K562 (cell line): ENCODE data around the gene SLC4A5. TPM values are rescaled to one million over a fixed set of nuclear protein-coding genes. Genes with fewer than 3 reads are reported as not detected.
A peak's percentile ranks its signal among the peaks of the same experiment; 100 is the strongest.

ENCODE experiments used
- ASH1L ChIP-seq: fragments of 450-650 bp; IDR thresholded peaks from 2 replicates; pipeline ENCODE4 v1.6.1; 2018; ENCODE audit warnings: borderline replicate concordance, mild to moderate bottlenecking, low read depth; ENCODE audit not compliant: partially characterized antibody
- BHLHE40 ChIP-seq: IDR thresholded peaks from 2 replicates; pipeline ENCODE4 v1.6.1; 2011; ENCODE audit warnings: low read length, improper control_type of control experiment
- BRD9 ChIP-seq: fragments of 450-650 bp; IDR thresholded peaks from 2 replicates; pipeline ENCODE4 v1.6.1; 2018; ENCODE audit warnings: low read depth; ENCODE audit not compliant: partially characterized antibody
- CBX3 ChIP-seq, 2 experiments: IDR thresholded peaks; 1 replicate in 1 of 2; 2 replicates in 1 of 2; pipeline ENCODE4 v1.6.1; 2012; ENCODE audit warnings: inconsistent platforms in 2 of 2, low read length in 2 of 2, borderline replicate concordance in 1 of 2, control low read depth in 1 of 2
- HES1 ChIP-seq: fragments of 450-650 bp; IDR thresholded peaks from 2 replicates; pipeline ENCODE4 v1.6.1; 2016; ENCODE audit warnings: low read depth, mild to moderate bottlenecking, moderate library complexity
- JUND ChIP-seq, 2 experiments: IDR thresholded peaks; 2 replicates in 1 of 2; 3 replicates in 1 of 2; pipeline ENCODE4 v1.6.1; 2011; ENCODE audit warnings: borderline replicate concordance in 2 of 2, low read depth in 2 of 2, low read length in 2 of 2, improper control_type of control experiment in 1 of 2, missing biosample characterization in 1 of 2, missing genetic modification characterization in 1 of 2, missing genetic modification reagents in 1 of 2
- MLX ChIP-seq, 2 experiments: fragments of 450-650 bp in 1 of 2; sonication (generic) in 1 of 2; formaldehyde crosslinking; conservative IDR thresholded peaks; 2 replicates each; pipeline versions ENCODE4 v1.4.0 to v1.8.1; 2020 to 2022; ENCODE audit warnings: mild to moderate bottlenecking in 1 of 2, missing genetic modification reagents in 1 of 2
- ZBTB40 ChIP-seq, 2 experiments: fragments of 450-650 bp in 1 of 2; sonication (generic) in 1 of 2; formaldehyde crosslinking in 1 of 2; IDR thresholded peaks; 2 replicates each; pipeline versions ENCODE4 v1.7.1 to v1.9.0; 2016 to 2022; ENCODE audit warnings: inconsistent platforms in 1 of 2, mild to moderate bottlenecking in 1 of 2, missing genetic modification reagents in 1 of 2
- ZNF436 ChIP-seq: fragments of 250-450, 450-650 bp; sonication (Bioruptor Pico); formaldehyde crosslinking; IDR thresholded peaks from 2 replicates; pipeline ENCODE4 v1.7.0; 2020; ENCODE audit warnings: mild to moderate bottlenecking
- ZNF766 ChIP-seq: fragments of 200-800 bp; sonication (Bioruptor generic); conservative IDR thresholded peaks from 2 replicates; pipeline ENCODE4 v1.6.1; 2016; ENCODE audit warnings: missing genetic modification characterization, missing compliant biosample characterization
- polyA plus RNA-seq, 8 experiments: library from polyadenylated mRNA; depleted of rRNA in 4 of 8; stranded (reverse) in 5 of 8; unstranded in 3 of 8; fragments of >200 nt; fragmentation: Nextera tagmentation in 2 of 8; fragmentation: Illumina TruSeq in 1 of 8; extraction: Ambion mirVana in 2 of 8; extraction: Trizol in 1 of 8; gene quantifications; 2 replicates each; pipeline versions ENCODE4 v1.2.1 to v1.2.3, GENCODE V29; 2011 to 2014; ENCODE audit warnings: inconsistent platforms in 1 of 8, missing spikeins in 1 of 8
- total RNA-seq, 7 experiments: library from RNA; depleted of rRNA in 6 of 7; stranded (reverse); fragments of >200 nt in 6 of 7; fragmentation: Illumina TruSeq in 2 of 7; extraction: Trizol in 2 of 7; gene quantifications; 2 replicates each; pipeline versions ENCODE4 v1.2.1 to v1.2.3, GENCODE V29; 2011 to 2021; ENCODE audit warnings: low replicate concordance in 1 of 7

The SLC4A5 gene
- total and polyA plus RNA-seq, 9 of the 15 experiments (the other 6 are each of a cell fraction or from before 2014, with no cell fraction given), result 0.03 to 0.77 (median 0.14) TPM; not detected in 1

GRCh38 chr2:74199275-74199701 lies 143.9 kb downstream of the SLC4A5 start (continued):
- TF ChIP-seq HES1, result peak; percentile 20; the same call in 1 of the 2 replicates
- no peak for TF ChIP-seq JUND (IDR thresholded peaks at IDR 0.05; ENCODE audit: borderline replicate concordance, low read depth, low read length)
- TF ChIP-seq JUND (tag; IDR thresholded peaks at IDR 0.05; ENCODE audit: borderline replicate concordance, low read depth, low read length), result 0 out of 3 replicates have a peak, but pooled peaks have one; percentile 6
- TF ChIP-seq ZBTB40 (IDR thresholded peaks at IDR 0.05), result no peak; the same call in 1 of the 2 replicates
- TF ChIP-seq ZBTB40 (CRISPR knock-in tag; IDR thresholded peaks at IDR 0.05), result no peak
- TF ChIP-seq ASH1L, result no peak
- TF ChIP-seq BHLHE40, result no peak
- 0 out of 2 replicates have a peak, but pooled peaks have one; percentile 22 for TF ChIP-seq ZNF766 (CRISPR knock-in tag)
- TF ChIP-seq BRD9, result no peak
- peak in 1 of 2 experiments; percentile 89; a peak in 1 of 4 replicates for TF ChIP-seq MLX (CRISPR knock-in tag; conservative IDR thresholded peaks at IDR 0.05)
- 0 out of 2 replicates have a peak, but pooled peaks have one; percentile 35 for TF ChIP-seq ZNF436
- TF ChIP-seq CBX3 (IDR thresholded peaks at IDR 0.05; ENCODE audit: borderline replicate concordance in 1 of 2, low read length in 2 of 2), result 0 out of 3 replicates have a peak, but pooled peaks of 1 of the 2 experiments have one; percentile 5
